Stimulated activated CD8-positive, alpha-beta memory T cell treated with anti-CD3 and anti-CD28 coated beads, Interleukin-12 subunit alpha, Interleukin-12 subunit beta, amount 100 ng/mL, for 24 hours (primary cell): ENCODE results near the gene CWF19L2.
"Not testable (repeated sequence)": the region's sequence is repeated elsewhere in the genome, so short reads cannot be mapped to it uniquely, and the experiment has no call there.

Experiments
- DNase-seq: peaks from one replicate; pipeline ENCODE4 v3.0.0-alpha.2; 2020; ENCODE audit errors: extremely low read depth

CWF19L2 gene

DNA sequence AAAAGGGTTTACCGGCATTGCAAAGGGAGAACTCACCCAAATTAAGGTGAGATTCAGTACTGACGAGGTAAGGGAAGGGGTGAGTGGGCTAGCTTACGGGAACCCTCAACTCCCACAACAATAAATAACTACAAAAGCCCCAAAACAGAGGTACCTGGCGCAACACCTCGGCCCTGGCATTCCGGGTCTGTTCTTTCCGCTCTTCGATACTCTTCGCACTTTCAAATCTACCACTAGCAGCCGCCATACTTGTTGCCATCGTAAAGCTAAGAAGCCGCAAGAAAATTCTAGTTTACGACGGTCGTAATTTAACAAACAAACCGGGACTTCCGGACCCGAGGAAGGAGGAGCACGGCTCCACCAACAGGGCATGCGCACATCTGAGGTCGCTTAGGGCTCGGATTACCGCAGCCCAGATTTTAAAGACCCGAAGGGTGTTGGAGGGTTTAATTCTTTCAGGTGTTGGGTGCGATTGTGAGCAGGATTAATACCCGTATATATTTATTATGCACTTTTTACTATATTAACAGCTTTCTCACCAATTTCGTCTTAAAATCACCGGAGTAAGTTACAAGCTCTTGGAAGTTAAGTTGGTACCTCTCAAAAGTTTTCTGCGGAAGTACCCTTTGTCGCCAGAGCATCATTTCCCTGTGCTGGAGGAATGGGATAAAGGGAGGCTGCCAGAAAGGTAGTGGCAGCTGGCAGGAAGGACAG is at the start of gene CWF19L2:
Gene CWF19L2, minus strand, starts transcription at position 268 of the 714 bp plus-strand sequence. Its CDS starts 9 bp downstream, at position 259.
- DNase-seq: peak; percentile 68

DNA sequence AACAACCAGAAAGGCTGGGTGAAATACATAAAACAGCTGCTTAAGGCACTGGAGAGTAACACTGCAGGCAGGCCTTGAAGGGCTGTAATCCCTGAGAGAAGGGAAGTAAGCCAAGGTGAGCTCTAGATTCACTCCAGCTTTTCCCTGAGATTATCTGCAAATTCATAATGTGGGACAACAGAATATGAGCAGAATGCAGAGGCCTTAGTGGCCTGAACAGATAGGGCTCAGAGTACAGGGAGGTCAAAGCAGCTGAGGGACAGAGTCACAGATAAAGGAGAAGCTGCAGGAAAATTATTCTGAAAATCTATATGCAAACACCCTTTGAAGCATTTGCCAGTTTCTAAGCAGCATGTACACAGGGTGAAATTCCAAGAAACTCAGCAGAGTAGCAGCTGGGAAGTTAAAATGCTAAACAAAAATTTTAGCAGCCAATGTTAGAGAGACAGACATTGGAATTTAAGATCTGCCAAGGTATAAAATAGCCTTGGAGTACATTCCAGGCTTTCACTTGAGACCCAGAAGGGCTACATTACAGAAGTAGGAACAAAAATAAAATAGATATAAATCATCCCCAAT is 48.1 kb upstream of the CWF19L2 start:
- DNase-seq: no peak

DNA sequence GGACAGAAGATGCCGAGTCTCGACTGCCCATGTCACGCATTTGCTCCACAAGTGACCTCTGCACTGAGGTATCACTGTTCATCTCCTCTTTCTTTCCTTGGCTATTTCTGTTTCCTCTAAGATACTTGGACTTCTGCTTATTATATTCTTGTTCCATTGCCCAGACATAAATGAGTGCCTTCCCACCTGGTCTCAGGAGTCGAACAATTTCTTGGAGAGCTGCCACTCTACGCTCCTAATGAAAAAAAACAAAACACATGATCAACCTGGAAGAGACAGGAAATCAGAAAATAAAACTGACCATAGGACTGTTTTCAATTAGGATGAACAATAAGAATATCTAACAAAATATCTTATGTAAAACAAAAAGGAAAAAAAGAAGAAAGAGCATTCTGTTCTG is 47.4 kb upstream of the CWF19L2 start:
- no peak for DNase-seq

DNA sequence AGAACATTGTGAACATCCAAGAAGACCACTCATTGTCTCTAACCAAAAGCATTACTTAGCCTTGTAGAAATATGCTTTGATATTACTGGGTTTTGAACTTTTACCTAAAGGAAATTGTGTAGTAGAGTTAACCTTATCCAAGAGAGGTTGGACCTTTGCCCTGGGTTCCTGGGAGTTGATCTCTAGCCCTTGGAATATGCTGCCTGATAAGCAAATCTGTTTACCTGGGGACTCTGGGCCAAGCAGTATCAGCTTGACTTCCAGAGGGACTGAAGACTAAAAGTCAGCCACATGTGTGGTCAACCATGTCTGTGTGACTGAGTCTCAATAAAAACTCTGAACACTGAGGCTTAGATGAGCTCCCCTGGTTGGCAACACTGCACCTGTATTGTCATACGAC is 44.1 kb upstream of the CWF19L2 start:
- DNase-seq: no peak

DNA sequence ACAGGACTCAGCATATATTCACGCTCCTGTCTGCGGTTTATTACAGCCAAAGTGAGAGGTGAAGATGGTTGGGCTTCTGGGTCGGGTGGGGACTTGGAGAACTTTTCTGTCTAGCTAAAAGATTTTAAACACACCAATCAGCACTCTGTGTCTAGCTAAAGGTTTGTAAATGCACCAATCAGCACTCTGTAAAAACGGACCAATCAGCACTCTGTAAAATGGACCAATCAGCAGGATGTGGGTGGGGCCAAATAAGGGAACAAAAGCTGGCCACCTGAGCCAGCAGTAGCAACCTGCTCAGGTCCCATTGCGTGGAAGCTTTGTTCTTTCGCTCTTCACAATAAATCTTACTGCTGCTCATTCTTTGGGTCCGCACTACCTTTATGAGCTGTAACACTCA is 39.7 kb upstream of the CWF19L2 start:
- DNase-seq: not testable (repeated sequence)

DNA sequence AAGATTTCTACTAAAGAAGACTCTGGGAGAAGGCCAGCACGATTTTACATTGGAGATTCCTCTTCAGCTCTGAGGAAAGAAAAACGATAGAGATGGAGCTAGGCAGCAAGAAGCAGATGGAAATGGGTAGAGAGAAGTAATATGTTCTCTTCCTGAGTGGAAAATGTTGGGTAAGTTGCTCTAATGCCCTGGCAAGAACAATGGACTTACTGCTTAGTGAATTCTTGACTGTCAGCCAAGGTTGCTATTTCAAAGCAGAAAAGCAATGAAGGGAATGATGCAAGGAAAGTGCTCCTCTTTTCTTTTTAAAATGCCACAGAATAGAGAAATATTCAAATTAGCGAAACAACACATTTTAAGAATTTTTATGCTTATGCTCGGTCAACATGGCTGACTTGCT is 38.4 kb upstream of the CWF19L2 start:
- DNase-seq: no peak

DNA sequence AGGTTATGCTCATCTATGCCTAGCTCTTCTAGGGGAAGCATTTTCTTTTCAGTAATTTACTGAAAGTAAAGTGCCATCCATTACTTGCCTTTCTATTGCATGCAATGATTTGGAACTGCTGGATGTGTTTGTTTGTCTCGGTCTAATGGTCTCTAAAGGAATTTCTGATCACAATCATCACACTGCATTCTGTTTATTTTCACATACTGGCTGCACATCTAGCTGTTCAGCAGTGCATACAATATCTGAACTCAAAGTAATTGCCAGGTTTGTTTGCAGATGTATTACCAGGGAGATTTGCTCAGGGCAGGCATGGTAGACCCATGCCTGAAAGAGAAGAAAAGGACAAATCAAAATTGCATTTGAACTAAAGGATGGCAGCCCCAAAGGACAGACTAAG is 36.4 kb upstream of the CWF19L2 start:
- no peak for DNase-seq

DNA sequence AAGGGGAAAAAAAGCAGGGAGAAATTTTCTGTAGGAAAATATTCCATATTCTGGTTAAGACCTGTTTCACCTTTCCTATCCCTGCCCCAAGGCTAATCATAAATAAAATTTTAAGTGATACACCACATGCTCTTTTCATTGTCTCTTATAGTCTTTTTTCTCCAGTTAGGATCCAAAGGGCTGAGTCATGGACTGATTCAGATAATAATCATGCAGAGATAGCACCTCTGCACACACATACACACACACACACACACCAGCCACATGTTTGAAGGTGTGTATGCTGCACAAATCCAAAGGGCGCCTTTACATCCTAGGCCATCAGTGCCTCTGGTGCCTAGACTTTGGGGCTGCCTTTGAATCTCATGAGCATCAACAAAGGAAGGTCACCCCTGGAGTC is 35.5 kb upstream of the CWF19L2 start:
- no peak for DNase-seq

DNA sequence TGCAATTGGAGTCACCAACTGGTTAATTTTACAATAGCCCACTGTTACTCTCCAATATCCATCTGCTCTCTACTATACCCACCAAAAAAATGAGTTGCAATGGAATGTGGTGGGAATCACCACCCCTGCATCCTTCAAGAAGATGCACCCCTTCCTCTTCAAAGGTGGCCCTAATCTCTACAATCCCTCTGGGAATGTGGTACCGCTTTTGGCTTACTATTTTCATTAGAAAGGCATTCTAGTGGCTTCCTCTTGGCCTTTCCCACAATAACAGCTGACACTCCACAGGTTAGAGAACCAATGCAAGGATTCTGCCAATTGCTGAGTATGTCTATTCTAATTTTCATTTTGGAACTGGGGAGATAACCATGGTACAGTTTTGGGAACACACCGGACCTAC is 33.2 kb upstream of the CWF19L2 start:
- no peak for DNase-seq

DNA sequence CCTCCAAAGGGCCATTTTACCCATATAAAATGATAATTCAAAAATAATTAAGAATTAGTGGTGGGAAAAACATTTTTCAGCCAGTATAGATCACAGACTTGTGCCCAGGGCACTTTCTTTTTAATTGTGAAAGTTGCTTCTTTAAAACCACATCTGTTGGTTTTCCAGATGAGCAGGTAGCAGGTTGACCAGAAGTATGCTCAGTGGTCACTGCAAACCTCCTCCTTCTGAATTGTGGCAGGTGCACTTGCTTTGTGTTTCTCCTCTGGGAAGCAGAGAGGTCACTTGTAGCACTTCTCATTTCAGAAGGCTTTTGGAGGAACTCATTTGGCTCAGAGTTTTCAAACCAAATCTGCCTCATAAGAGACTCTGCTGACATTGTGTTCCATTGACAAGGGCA is 24.6 kb upstream of the CWF19L2 start:
- no peak for DNase-seq

DNA sequence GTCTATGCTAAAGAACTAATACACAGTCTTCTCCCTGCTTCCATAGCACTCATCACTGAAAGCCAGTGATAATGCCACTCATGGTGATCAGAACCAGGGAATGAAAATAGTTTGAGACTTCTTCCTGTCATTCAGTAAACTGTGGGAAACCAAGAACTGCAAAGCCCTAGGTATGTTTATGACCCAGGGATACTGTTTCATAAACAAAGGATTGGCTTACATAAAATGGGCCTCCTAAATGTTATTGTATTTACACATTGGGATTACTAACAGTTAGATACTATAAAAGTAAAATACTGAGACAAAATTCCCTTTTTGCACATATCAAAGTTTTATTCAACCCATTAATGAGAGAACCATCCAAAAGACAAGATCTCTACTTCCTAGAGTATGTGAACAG is 21.3 kb upstream of the CWF19L2 start:
- DNase-seq: no peak

DNA sequence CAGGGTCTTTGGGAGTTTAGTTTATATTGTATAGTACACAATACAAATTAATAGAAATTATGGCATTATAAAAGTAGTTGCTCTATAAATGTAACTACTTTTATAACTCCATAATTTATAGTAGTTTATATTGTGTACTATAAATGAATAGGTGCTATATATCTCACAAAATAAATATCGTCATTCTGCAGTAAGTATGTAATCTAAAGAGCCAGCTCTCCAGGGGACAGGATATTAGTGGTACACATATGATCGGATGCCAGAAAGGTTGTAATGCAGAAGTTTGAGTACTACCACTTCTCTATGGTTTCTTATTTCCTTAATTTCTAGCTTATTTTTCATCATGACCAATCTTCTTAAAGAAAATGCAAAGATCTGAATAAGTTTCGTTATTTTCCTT is 20.2 kb upstream of the CWF19L2 start:
- DNase-seq: no peak

DNA sequence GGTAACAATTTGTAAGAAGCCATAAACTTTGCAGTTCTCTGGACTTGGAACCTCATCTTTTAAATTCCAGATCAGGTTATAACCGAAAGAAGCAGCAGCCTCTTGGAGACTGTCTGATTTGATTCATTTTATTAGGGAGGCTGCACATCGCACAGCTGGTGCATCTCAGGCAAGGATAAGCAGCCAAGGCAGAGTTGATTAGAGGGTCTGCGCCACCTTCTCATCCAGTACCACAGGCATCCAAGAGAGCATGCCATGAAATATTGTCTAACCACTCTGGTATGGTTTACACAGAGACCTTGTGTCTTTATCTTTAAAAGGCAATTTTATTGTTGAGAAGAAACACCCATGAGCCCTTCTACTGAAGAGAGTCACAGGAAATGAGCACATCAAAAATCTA is 16.2 kb upstream of the CWF19L2 start:
- DNase-seq: no peak

DNA sequence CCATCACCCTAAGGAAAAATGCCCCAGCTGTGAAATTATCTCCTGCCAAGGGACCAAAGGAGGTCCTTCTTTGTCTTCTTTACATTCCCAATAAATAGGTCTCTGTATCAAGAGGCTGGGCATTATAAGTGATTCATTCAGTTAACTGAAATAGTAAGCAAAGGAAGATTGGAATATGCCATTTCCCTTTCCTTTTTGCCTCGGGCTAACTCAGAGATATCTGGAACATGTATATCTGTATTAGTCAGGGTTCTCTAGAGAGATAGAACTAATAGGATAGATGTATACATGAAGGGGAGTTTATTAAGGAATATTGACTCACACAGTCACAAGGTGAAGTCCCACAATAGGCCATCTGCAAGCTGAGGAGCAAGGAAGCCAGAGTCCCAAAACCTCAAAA is 15.3 kb upstream of the CWF19L2 start:
- no peak for DNase-seq

DNA sequence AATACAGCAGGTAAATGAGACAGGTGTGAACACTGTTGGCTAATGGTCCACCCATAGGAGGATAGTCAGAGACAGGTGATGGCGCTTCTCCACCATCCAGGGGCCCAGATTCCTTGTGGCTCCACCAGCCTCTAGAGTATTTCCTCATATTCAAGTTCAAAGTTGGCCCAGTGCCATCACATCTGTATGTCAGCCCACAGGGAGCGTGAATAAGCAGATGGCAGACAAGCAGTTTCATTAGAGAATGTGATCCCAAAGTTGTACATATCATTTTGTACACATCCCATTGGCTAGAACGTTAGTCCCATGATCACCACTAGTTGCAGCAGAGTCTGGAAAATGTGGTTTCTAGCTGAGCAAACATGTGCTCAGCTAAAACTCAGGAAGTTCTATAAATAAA is 11.0 kb upstream of the CWF19L2 start:
- DNase-seq: no peak

DNA sequence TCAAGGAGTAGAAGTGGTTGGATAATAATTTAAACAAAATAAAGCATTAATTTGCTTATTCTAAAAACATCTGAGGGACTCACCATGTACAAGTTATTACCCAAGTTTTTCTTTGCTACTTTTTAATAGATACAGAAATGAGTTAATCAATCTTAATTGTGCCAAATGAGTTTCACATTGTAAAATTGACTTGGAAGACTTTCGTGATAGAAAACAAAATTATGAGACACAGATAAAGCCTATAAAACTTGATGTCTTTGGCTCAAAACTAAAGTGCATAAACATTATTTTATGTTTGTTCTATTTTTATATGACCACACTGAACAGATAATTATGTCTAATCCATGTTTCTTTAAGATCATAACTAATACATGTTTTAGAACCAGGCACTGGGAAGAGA is 10.1 kb upstream of the CWF19L2 start:
- no peak for DNase-seq

DNA sequence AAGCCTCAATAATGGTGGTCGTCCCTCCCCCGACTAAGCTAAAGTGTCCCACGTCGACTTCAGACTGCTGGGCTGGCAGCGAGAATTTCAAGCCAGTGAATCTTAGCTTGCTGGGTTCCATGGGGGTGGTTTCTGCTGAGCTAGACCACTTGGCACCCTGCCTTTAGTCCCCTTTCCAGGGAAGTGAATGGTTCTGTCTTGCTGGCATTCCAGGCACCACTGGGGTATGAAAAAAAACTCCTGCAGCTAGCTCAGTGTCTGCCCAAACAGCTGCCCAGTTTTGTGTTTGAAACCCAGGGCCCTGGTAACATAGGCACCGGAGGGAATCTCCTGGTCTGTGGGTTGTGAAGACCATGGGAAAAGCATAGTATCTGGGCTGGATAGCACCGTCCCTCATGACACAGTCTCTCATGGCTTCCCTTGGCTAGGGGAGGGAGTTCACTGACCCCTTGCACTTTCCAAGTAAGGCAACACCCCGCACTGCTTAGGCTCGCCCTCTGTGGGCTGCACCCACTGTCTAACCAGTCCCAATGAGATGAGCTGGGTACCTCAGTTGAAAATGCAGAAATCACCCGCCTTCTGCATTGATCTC is 8.7 kb upstream of the CWF19L2 start:
- not testable (repeated sequence) for DNase-seq

DNA sequence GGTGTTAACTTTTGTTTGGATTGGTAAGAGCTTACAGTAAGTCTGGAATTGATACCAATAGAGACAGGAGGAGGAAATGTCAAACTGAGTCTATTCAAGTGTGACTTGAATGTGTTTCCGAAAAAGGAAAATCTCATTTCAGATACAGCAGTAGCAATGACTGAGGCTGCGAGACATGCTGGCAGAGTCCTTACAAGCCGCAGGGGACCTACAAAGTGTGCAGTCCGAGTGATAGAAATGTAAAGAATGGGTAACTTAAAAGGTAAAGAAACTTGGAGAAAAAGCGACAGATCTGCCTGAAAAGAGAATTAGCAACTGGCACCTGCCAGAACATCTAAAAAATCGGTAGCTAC is 444 bp downstream of the CWF19L2 start:
- DNase-seq: no peak

DNA sequence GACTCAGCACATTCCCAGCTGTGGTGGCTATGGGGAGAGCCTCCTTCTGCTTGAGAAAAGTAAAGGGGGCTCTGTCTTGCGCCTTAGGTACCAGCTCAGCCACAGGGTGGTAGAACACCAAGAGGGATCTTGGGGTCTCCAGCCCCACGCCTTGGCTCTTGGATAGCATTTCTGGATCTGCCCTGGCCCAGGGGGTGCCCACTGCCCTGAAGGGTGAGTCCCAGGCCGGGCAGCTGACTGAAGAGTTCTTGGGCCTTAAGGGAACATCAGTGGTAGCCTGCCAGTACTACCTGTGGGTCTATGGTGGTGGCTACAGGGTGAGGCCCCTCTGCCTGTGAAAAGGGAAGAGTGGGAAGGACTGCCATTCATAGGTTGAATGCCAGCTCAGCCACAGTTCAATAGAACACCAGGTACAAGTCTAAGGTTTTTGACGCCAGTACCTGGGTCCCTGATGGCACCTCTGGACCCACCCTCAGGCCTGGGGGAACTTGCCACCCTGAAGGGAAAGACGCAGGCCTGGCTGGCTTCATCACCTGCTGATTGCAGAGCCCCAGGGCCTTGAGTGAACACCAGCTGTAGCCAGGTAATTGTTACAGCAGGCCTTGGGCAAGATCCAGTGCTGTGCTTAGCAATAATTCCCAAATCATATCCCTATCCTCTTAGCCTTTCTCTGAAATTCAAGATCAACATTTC is 3.9 kb downstream of the CWF19L2 start:
- no peak for DNase-seq

DNA sequence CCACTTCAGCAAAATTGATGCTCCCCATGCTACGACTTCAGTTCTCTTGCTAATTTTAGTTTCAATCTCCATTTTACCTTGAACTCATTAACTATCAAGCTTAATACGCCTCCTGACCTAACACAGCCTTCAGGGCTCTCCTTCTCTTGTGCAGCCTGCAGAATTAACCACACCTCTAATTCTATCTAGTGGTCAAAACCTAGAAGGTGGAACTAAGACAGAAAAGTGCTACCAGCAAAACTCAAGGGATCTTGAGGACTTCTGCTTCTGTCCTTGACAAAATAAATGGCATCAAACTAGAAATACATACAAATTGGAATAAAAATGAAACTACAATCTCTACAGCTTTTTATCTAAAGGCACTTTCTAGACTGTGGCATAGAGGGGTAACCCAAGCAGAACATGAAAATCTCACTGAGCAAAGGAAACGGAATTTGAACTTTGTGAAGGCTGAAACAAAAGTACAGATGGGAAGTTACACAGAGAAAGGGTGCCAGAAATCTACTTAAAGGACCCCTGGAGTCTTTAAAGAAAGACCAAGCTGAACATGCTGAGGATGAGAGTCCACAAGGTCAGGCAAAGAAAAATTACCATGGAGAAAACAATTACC is 10.7 kb downstream of the CWF19L2 start:
- no peak for DNase-seq

DNA sequence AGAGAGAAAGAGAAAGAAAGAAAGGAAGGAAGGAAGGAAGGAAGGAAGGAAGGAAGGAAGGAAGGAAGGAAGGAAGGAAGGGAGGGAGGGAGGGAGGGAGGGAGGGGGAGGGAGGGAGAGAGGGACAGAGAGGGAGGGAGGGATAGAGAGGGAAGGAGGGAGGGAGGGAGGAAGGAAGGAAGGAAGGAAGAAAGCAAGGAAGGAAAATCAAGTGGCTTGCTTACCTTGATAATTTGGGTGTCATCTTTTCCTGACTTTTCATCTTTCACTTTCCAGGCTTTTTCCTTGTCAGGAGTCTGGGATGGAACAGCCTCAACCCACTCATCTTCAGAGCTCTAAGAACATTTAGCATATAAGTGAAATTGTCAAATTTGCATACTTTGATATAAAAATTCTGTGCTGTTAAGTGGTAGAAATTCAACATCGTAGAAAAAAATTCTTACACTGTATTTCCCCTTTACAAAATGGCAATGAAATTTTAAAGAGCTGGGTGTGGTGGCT is 14.9 kb downstream of the CWF19L2 start:
- DNase-seq: no peak

DNA sequence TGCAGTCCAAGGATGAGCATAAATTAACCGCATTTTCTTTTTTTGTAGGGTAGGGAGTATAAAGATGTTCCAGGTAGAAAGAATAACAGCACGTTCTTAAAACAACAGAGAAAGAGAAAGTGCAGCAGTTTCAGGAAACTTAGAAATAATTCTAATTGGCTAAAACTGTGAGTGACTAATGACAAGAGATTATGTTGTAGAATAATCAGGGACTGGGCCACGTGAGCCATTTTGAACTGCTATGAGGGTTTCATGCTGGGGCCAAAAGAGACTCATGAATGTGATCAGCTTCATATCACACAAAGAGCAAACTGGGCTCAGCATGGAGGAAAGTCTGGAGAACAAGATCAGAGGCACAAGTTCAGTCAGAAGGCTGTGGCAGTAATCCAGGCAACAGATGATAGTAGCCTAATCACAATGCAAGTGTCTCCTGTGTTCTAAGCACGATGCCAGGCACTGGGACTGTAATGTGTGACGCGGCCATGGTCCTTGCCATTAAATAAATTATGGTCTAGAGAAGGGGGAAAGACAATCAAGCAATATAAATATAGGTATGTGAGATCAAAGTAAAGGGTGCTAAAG is 17.9 kb downstream of the CWF19L2 start:
- no peak for DNase-seq
